Measurements from ENCODE around the gene BICC1. TPM values are rescaled to one million over a fixed set of nuclear protein-coding genes. Genes with fewer than 3 reads are reported as not detected.

BICC1 gene
- total RNA-seq, 2 experiments from 2014 or later, result not detected

DNA sequence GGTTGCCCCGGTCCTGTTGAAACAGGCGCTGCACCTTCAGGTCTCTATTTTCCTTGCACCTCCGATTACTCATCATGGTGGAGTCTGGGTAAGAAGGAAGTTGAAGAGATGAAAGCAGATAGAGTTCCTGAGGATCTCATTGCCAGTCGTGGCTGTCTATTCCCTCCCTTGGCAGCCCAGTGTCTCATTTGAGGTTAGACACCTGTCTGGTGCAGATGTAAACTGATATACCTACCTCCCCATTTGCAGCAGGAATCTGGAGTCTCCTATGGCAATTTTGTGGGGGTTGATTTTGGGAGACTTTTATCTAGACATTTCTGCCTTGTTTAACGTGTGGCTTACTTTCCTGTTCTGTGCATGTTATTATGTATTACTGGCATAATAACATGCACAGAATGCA, 212.1 kb downstream of the BICC1 start:
- Mint-ChIP-seq H3K4me3 (no peak overlapping the region), H3K27ac (no peak overlapping the region), H3K4me1 (no peaks in the 10 kb centered on the region), H3K27me3 (no peaks in the 10 kb centered on the region), H3K36me3 (ENCODE audit: low read depth) (no peaks in the 10 kb centered on the region), H3K9me3 (ENCODE audit: low read depth) (peaks cover under 1% of the 10 kb centered on the region)
- POLR2A ChIA-PET, result no interaction called here
- DNase-seq (no peak), ATAC-seq (no peak)
- CTCF ChIA-PET, result interaction anchor here (0.6 kb wide), 1 partner anchor 74 kb away, joined by 3 read pairs; no protein-coding TSS in a partner anchor
- intact Hi-C loops (cut with DNase I, micrococcal nuclease), result no loop called here

DNA sequence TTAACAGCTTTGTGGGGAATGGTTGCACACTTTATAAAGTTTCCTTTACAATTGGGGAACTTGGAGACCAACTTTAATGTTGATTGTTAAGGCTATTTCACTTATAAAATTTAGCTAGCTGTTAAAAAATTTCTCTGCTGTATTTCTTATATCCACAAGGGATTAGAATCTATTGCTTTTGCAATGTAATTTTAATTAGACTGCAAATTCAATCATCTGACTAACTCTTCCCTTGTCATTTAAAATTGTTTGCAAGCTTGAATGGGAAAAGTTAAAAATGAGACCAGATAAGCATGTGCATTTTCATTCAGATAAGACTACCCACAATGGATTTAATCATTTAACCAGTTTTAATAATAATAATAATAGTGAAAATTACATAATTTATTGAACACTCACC, 213.2 kb downstream of the BICC1 start:
- Mint-ChIP-seq H3K36me3 (ENCODE audit: low read depth) (no peaks in the 10 kb centered on the region), H3K4me3 (no peak overlapping the region), H3K27ac (no peak overlapping the region), H3K9me3 (ENCODE audit: low read depth) (peaks cover 3% of the 10 kb centered on the region), H3K27me3 (no peaks in the 10 kb centered on the region), H3K4me1 (no peaks in the 10 kb centered on the region)
- ATAC-seq (no peak), DNase-seq (no peak)
- CTCF ChIA-PET, result no interaction called here
- POLR2A ChIA-PET, result no interaction called here
- intact Hi-C loops (cut with DNase I, micrococcal nuclease), result no loop called here

DNA sequence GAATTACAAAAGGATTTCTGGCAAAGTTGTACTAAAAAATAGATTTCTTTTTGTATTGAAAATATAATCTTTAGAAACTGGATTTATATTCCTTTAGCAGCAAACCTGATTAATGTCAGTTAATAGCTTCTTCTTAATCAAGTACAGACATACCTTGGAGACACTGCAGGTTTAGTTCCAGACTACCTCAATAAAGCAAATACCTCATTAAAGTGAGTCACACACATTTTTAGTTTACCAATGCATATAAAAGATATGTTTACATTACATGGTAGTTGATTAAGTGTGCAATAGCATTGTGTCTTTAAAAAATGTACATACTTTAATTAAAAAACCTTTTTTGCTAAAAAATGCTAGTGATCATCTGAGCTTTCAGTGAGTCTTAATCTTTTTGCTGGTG, 215.0 kb downstream of the BICC1 start:
- H3K36me3 Mint-ChIP-seq (ENCODE audit: low read depth), result no peaks in the 10 kb centered on the region
- no peak for ATAC-seq

DNA sequence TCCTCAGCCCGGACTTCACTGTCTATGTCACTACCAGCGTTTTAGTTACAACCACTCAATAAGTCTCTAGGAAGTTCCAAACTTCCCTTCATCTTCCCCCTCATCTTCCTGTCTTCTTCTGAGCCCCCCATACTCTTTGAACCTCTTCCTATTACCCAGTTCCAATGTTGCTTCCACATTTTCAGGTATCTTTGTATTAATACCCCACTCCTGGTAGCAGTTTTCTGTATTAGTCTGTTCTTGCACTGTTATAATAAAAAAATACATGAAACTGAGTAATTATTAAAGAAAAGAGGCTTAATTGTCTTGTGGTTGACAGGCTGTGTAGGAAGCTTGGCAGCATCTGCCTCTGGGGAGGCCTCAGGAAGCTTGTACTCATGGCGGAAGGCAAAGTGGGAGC, 218.6 kb downstream of the BICC1 start:
- POLR2A ChIA-PET, result no interaction called here

More for the DNA sequence above, 215.0 kb downstream of the BICC1 start:
- peaks cover 3% of the 10 kb centered on the region for H3K9me3 Mint-ChIP-seq (ENCODE audit: low read depth)
- no peaks in the 10 kb centered on the region for H3K4me1 Mint-ChIP-seq
- DNase-seq, result no peak
- no peak overlapping the region for H3K4me3 Mint-ChIP-seq
- no peaks in the 10 kb centered on the region for H3K27me3 Mint-ChIP-seq
- CTCF ChIA-PET, result no interaction called here
- POLR2A ChIA-PET, result no interaction called here
- intact Hi-C loops (cut with DNase I, micrococcal nuclease), result no loop called here
- no peak overlapping the region for H3K27ac Mint-ChIP-seq

DNA sequence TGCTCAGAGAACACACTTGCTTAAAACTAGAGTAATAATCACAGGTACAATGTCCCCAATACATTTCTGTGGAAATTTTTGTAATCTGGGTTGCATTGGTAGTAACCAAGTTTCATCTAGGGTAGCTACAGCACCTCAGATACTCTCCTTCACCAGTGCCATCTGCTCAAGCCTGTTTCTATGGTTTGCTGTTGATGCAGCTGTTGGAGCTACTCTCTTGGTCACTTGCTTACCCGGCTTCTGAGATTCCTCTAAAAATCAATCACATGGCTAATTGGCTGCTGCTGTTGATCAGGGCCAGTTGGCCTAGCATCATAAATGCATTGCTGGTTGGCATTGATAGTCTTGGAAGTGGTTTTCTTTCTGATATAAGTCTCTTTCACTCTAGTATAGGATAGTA, 220.8 kb downstream of the BICC1 start:
- Mint-ChIP-seq H3K27me3 (no peaks in the 10 kb centered on the region), H3K4me1 (no peaks in the 10 kb centered on the region), H3K9me3 (ENCODE audit: low read depth) (peaks cover 3% of the 10 kb centered on the region), H3K36me3 (ENCODE audit: low read depth) (no peaks in the 10 kb centered on the region), H3K4me3 (no peak overlapping the region), H3K27ac (no peak overlapping the region)
- POLR2A ChIA-PET, result no interaction called here
- intact Hi-C loops (cut with DNase I, micrococcal nuclease), result no loop called here
- DNase-seq (no peak), ATAC-seq (no peak)
- CTCF ChIA-PET, result no interaction called here

More for the DNA sequence above, 218.6 kb downstream of the BICC1 start:
- Mint-ChIP-seq H3K27me3 (no peaks in the 10 kb centered on the region), H3K4me3 (no peak overlapping the region), H3K36me3 (ENCODE audit: low read depth) (no peaks in the 10 kb centered on the region), H3K9me3 (ENCODE audit: low read depth) (peaks cover 3% of the 10 kb centered on the region), H3K4me1 (no peaks in the 10 kb centered on the region), H3K27ac (no peak overlapping the region)
- CTCF ChIA-PET, result no interaction called here
- no peak for ATAC-seq
- intact Hi-C loops (cut with DNase I, micrococcal nuclease), result no loop called here
- DNase-seq, result no peak

DNA sequence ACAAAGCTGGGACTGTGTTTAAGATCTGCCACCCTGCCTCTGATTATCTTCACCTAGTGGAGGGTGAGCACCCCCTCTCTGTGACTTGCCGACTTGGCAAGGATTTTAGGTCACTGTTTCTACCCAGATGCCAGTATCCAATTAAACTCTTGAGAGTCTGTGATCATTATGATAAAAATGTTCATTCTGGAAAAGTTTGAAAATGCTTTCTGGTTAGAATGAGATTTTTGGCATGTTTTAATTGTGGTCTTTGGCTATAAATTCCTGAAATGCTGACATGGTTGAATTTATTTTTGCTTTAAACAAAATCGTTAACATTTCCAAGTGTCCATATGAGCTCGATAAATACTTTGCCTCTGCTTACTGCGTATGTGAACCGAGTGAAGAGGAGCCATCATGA, 221.4 kb downstream of the BICC1 start:
- intact Hi-C loops (cut with DNase I, micrococcal nuclease), result no loop called here
- no peaks in the 10 kb centered on the region for H3K36me3 Mint-ChIP-seq (ENCODE audit: low read depth)
- CTCF ChIA-PET, result no interaction called here

DNA sequence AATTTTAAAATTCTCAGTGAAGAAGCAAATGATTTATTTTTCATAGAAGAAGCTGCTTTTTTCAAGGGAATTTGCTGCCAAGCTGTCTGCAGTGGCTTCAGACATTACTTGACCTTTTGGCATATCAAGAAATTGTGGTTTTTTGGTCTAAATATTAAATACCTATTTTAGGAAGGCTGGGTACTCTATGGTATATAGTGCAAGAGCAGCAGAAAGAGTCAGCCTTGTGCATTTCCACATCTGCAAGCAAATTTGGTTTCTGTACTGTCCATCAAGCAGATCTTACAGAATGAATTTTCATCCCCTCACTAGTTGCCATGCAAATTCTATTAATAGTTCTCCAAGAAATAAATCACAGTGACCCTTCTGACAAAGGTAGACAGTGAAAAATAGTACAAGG, 222.0 kb downstream of the BICC1 start:
- H3K27me3 Mint-ChIP-seq, result no peaks in the 10 kb centered on the region
- H3K36me3 Mint-ChIP-seq (ENCODE audit: low read depth), result no peaks in the 10 kb centered on the region
- no peak overlapping the region for H3K4me3 Mint-ChIP-seq
- H3K27ac Mint-ChIP-seq, result no peak overlapping the region
- ChIA-PET POLR2A (no interaction called here), CTCF (no interaction called here)
- no peaks in the 10 kb centered on the region for H3K4me1 Mint-ChIP-seq
- intact Hi-C loops (cut with DNase I, micrococcal nuclease), result no loop called here
- no peak for ATAC-seq
- DNase-seq, result no peak
- peaks cover 3% of the 10 kb centered on the region for H3K9me3 Mint-ChIP-seq (ENCODE audit: low read depth)

More for the DNA sequence above, 221.4 kb downstream of the BICC1 start:
- Mint-ChIP-seq H3K27me3 (no peaks in the 10 kb centered on the region), H3K9me3 (ENCODE audit: low read depth) (peaks cover 3% of the 10 kb centered on the region), H3K27ac (no peak overlapping the region), H3K4me1 (no peaks in the 10 kb centered on the region), H3K4me3 (no peak overlapping the region)
- no peak for ATAC-seq
- no peak for DNase-seq
- POLR2A ChIA-PET, result no interaction called here

DNA sequence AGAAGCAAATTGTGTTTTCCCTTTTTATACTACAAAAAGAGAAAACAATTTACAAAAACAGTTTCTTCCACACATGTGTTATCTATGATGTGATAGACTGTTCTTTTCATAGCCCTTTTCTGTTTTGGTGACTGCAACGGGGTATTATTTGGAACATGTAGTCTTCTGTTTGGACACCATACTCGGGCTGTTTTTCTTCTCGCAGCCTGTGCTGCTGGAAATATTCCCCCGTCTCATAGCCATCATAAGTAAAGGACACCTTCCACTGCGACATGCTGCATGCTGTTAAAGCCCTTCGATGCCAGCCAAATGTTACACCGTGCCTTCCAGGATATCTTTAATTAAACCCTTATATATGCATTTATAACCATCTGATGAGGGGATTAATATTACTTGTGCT, 222.4 kb downstream of the BICC1 start:
- DNase-seq (no peak), ATAC-seq (no peak)
- Mint-ChIP-seq H3K9me3 (ENCODE audit: low read depth) (no peaks in the 10 kb centered on the region), H3K27ac (no peak overlapping the region), H3K27me3 (no peaks in the 10 kb centered on the region), H3K4me1 (no peaks in the 10 kb centered on the region), H3K36me3 (ENCODE audit: low read depth) (no peaks in the 10 kb centered on the region), H3K4me3 (no peak overlapping the region)
- POLR2A ChIA-PET, result no interaction called here
- intact Hi-C loops (cut with DNase I, micrococcal nuclease), result no loop called here
- CTCF ChIA-PET, result no interaction called here

DNA sequence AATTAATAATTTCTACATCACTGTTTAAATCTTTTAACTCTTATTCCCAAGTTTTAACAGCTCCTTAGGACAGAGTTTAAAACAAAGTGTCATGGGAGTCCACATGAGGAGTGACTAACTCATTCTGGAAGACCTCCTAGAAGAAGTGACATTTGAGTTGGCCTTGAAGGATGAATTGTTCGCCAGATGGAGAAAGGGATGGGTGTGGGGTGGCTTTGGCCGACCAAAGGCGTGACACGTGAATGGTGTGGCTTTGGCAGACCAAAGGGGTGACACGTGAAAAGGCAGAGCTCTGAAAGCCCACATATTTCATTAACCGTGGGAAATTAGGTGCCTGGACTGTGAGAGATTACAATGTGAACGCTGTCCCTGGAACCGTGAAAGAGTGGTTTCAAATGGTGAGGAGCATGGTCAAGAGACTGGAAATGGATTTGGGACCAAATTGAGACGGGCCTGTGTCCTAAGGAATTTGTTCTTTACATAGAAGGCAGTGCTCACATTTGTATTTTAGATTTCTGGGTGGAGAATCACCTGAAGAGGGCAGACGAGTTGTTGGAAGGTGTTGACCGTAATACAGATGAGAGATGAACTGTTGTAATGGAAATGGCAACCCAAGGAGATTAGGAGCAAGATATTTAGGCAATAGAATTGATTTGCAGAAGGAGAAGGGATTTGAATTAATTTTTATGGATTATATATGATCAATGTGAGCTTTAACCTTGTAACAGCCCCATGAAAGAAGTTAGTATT, 228.1 kb downstream of the BICC1 start:
- Mint-ChIP-seq H3K27ac (no peak overlapping the region), H3K4me1 (no peaks in the 10 kb centered on the region), H3K36me3 (ENCODE audit: low read depth) (no peaks in the 10 kb centered on the region), H3K9me3 (ENCODE audit: low read depth) (no peaks in the 10 kb centered on the region), H3K27me3 (peaks cover 2% of the 10 kb centered on the region), H3K4me3 (no peak overlapping the region)
- ChIA-PET POLR2A (no interaction called here), CTCF (no interaction called here)
- no peak for ATAC-seq
- DNase-seq, result no peak
- intact Hi-C loops (cut with DNase I, micrococcal nuclease), result no loop called here

DNA sequence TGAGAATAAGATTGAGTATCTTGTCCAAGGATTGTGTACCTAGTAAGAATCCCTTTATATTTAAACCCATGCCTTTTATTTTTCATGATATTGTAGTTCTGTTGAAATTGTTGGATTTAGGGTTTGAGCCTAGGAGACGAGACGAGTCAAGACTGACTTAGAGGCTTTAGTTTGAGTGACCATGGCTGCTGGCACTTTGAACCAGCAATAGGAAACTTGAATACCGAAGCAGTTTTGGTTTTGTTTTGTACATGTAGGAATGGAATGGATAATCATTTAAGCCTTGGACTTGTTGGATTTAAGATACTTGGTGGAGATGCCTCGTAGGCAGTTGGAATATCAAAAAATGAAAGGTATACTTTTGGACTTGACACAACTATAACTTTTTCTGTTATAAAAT, 229.0 kb downstream of the BICC1 start:
- no peak overlapping the region for H3K27ac Mint-ChIP-seq
- ChIA-PET CTCF (interaction anchor here (1.2 kb wide), 1 partner anchor 18 kb away, joined by 3 read pairs; no protein-coding TSS in a partner anchor), POLR2A (no interaction called here)

DNA sequence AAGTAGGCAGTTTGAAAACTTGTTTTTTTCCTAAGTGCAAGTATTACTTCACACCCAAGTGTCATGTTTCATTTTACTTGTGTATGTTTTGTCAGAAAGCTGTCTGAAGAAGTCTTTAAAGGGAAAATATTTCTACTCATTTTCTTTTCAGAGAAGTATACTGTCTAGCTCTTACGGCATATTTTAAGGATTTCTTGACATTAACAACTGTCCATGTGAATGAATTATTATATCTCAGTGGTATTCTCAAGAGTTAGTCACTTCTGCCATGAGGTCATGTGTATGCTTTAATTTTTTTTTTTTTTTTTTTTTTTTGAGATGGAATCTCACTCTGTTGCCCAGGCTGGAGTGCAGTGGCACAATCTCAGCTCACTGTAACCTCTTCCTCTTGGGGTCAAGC, 229.5 kb downstream of the BICC1 start:
- DNase-seq (no peak), ATAC-seq (no peak)
- no peaks in the 10 kb centered on the region for H3K4me1 Mint-ChIP-seq
- no peaks in the 10 kb centered on the region for H3K9me3 Mint-ChIP-seq (ENCODE audit: low read depth)
- peaks cover 2% of the 10 kb centered on the region for H3K27me3 Mint-ChIP-seq
- H3K27ac Mint-ChIP-seq, result no peak overlapping the region
- ChIA-PET POLR2A (no interaction called here), CTCF (interaction anchor here (1.2 kb wide), 1 partner anchor 18 kb away, joined by 3 read pairs; no protein-coding TSS in a partner anchor)
- no peaks in the 10 kb centered on the region for H3K36me3 Mint-ChIP-seq (ENCODE audit: low read depth)
- intact Hi-C loops (cut with DNase I, micrococcal nuclease), result no loop called here
- H3K4me3 Mint-ChIP-seq, result no peak overlapping the region

More for the DNA sequence above, 229.0 kb downstream of the BICC1 start:
- no peaks in the 10 kb centered on the region for H3K9me3 Mint-ChIP-seq (ENCODE audit: low read depth)
- H3K36me3 Mint-ChIP-seq (ENCODE audit: low read depth), result no peaks in the 10 kb centered on the region
- H3K4me1 Mint-ChIP-seq, result no peaks in the 10 kb centered on the region
- no peak for DNase-seq
- peaks cover 2% of the 10 kb centered on the region for H3K27me3 Mint-ChIP-seq
- H3K4me3 Mint-ChIP-seq, result no peak overlapping the region
- intact Hi-C loops (cut with DNase I, micrococcal nuclease), result no loop called here
- no peak for ATAC-seq

DNA sequence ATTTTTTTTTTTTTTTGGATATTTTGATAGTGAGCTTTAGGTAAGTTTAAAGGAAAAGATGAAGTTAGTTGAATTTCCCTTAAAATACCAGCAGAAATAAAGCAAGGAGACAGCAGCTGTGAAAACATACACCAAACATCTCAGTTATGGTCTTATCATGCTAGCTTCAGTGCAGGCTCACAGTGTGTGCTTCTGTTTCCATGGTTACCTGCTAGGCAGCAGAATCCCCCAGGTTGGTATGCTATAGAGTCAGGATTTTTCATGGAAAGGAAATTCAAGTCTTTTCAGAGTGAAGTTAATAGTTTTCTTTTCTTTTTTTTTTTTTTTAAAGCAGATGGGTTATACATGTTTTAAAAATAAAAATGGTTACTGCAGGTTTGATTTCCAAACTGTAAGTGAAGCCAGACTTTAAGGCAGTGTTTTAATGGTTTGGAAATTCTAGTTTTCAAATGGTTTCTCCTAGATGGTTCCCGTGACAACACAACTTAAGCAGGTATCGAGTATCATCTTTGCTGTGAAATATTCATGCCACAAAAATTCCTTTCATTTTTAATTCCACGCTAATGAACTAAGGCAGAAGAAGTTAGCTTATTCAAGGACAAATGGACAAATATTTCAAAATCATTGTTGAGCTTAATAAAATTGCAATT, 230.9 kb downstream of the BICC1 start:
- H3K27ac Mint-ChIP-seq, result no peak overlapping the region
- POLR2A ChIA-PET, result no interaction called here
- H3K36me3 Mint-ChIP-seq (ENCODE audit: low read depth), result no peaks in the 10 kb centered on the region
- no peaks in the 10 kb centered on the region for H3K4me1 Mint-ChIP-seq
- intact Hi-C loops (cut with DNase I, micrococcal nuclease), result no loop called here
- no peaks in the 10 kb centered on the region for H3K9me3 Mint-ChIP-seq (ENCODE audit: low read depth)
- no peak for ATAC-seq
- no peak overlapping the region for H3K4me3 Mint-ChIP-seq
- CTCF ChIA-PET, result no interaction called here
- peaks cover 2% of the 10 kb centered on the region for H3K27me3 Mint-ChIP-seq
- DNase-seq, result no peak

All from activated CD4-positive, alpha-beta T cell treated with anti-CD3 and anti-CD28 coated beads for 36 hours (primary cell).